ENCODE data around the gene MAP3K7CL. TPM values are rescaled to one million over a fixed set of nuclear protein-coding genes. Genes with fewer than 3 reads are reported as not detected.

Gene MAP3K7CL
- total RNA-seq, 2 experiments from 2014 or later, result 4.8 to 5.7 TPM

- ChIA-PET CTCF (no interaction called here), POLR2A (no interaction called here)
- Mint-ChIP-seq H3K9me3 (peaks cover 12% of the 10 kb centered on the region), H3K27ac (no peak overlapping the region), H3K4me3 (no peak overlapping the region), H3K27me3 (no peaks in the 10 kb centered on the region), H3K4me1 (ENCODE audit: low read depth) (peaks cover 18% of the 10 kb centered on the region), H3K36me3 (peaks cover 5% of the 10 kb centered on the region)
- no peak for DNase-seq
- intact Hi-C loops (cut with micrococcal nuclease), result no loop called here
These were observed 76.8 kb downstream of the MAP3K7CL start for GRCh38 chr21:29207201-29207600.

DNA sequence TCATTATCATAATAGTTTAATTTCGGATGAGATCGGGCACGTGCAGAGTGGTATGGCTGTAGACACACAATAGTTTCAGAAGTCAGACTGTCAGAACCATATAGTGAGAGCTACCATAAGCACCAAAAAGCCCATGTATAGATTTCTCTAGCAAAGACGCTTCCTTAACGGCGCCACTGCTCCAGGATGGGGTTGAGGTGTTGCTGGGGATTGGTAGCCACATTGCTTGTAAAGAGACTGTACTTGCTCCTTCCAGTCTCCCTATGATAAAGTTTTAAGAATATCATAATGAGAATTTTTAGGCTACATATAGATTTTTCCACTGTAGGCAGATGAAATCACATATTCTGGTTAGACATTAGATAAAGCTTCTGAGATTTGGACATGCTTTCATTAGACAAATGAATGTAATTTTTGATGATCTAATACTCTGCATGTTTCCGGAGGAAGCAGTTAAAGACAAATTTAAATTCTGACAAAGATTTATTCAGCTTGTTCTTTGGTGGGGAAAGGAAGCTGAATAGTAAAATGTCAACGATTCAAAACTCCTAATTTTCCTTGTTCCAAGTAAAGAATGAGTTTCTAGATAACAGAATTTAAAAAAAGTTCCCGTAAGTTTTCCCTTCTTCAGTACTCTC, 77.7 kb downstream of the MAP3K7CL start:
- ChIA-PET POLR2A (interaction anchor here (0.8 to 1.6 kb wide), 4 partner anchors 26 to 92 kb away, joined by 3 to 4 read pairs (median 4); no protein-coding TSS in a partner anchor), CTCF (interaction anchor here (0.9 to 1.5 kb wide), 4 partner anchors 11 to 44 kb away, joined by 3 to 7 read pairs (median 4); no protein-coding TSS in a partner anchor)
- Mint-ChIP-seq H3K9me3 (peaks cover 3% of the 10 kb centered on the region), H3K36me3 (no peaks in the 10 kb centered on the region), H3K4me3 (no peak overlapping the region), H3K27me3 (no peaks in the 10 kb centered on the region), H3K27ac (no peak overlapping the region), H3K4me1 (ENCODE audit: low read depth) (peaks cover 18% of the 10 kb centered on the region)
- intact Hi-C loops (cut with micrococcal nuclease), result loop anchor here (1.0 kb wide), 1 partner anchor 12 kb away; no protein-coding TSS in a partner anchor
- DNase-seq, result no peak

- no peaks in the 10 kb centered on the region for H3K36me3 Mint-ChIP-seq
- intact Hi-C loops (cut with micrococcal nuclease), result loop anchor here (1.0 kb wide), 1 partner anchor 12 kb away; no protein-coding TSS in a partner anchor
- H3K4me1 Mint-ChIP-seq (ENCODE audit: low read depth), result peaks cover 18% of the 10 kb centered on the region
- no peak for DNase-seq
- H3K27me3 Mint-ChIP-seq, result no peaks in the 10 kb centered on the region
- H3K9me3 Mint-ChIP-seq, result peaks cover 2% of the 10 kb centered on the region
- ChIA-PET CTCF (interaction anchor here (0.9 to 1.5 kb wide), 4 partner anchors 12 to 45 kb away, joined by 3 to 7 read pairs (median 4); no protein-coding TSS in a partner anchor), POLR2A (interaction anchor here (1.3 to 1.6 kb wide), 3 partner anchors 25 to 37 kb away, joined by 4 read pairs; no protein-coding TSS in a partner anchor)
- H3K4me3 Mint-ChIP-seq, result no peak overlapping the region
- H3K27ac Mint-ChIP-seq, result no peak overlapping the region
These were observed 78.2 kb downstream of the MAP3K7CL start for GRCh38 chr21:29208682-29209059.

- Mint-ChIP-seq H3K36me3 (no peaks in the 10 kb centered on the region), H3K9me3 (peaks cover 2% of the 10 kb centered on the region), H3K4me1 (ENCODE audit: low read depth) (peaks cover 18% of the 10 kb centered on the region), H3K27ac (no peak overlapping the region), H3K4me3 (no peak overlapping the region), H3K27me3 (no peaks in the 10 kb centered on the region)
- no peak for DNase-seq
- CTCF ChIA-PET, result no interaction called here
- intact Hi-C loops (cut with micrococcal nuclease), result no loop called here
- POLR2A ChIA-PET, result no interaction called here
These were observed 79.3 kb downstream of the MAP3K7CL start for GRCh38 chr21:29209696-29210095.

GRCh38 chr21:29211205-29211604, 80.8 kb downstream of the MAP3K7CL start:
- Mint-ChIP-seq H3K4me3 (no peak overlapping the region), H3K36me3 (no peaks in the 10 kb centered on the region), H3K27me3 (no peaks in the 10 kb centered on the region), H3K27ac (no peak overlapping the region), H3K9me3 (no peaks in the 10 kb centered on the region), H3K4me1 (ENCODE audit: low read depth) (peaks cover 18% of the 10 kb centered on the region)
- no peak for DNase-seq
- POLR2A ChIA-PET, result no interaction called here
- intact Hi-C loops (cut with micrococcal nuclease), result no loop called here
- CTCF ChIA-PET, result no interaction called here

GRCh38 chr21:29212446-29212845, 82.0 kb downstream of the MAP3K7CL start:
- peaks cover 18% of the 10 kb centered on the region for H3K4me1 Mint-ChIP-seq (ENCODE audit: low read depth)
- intact Hi-C loops (cut with micrococcal nuclease), result no loop called here
- no peak for DNase-seq
- H3K9me3 Mint-ChIP-seq, result no peaks in the 10 kb centered on the region
- no peaks in the 10 kb centered on the region for H3K36me3 Mint-ChIP-seq
- ChIA-PET POLR2A (no interaction called here), CTCF (no interaction called here)
- H3K27me3 Mint-ChIP-seq, result no peaks in the 10 kb centered on the region
- no peak overlapping the region for H3K4me3 Mint-ChIP-seq
- no peak overlapping the region for H3K27ac Mint-ChIP-seq

DNA sequence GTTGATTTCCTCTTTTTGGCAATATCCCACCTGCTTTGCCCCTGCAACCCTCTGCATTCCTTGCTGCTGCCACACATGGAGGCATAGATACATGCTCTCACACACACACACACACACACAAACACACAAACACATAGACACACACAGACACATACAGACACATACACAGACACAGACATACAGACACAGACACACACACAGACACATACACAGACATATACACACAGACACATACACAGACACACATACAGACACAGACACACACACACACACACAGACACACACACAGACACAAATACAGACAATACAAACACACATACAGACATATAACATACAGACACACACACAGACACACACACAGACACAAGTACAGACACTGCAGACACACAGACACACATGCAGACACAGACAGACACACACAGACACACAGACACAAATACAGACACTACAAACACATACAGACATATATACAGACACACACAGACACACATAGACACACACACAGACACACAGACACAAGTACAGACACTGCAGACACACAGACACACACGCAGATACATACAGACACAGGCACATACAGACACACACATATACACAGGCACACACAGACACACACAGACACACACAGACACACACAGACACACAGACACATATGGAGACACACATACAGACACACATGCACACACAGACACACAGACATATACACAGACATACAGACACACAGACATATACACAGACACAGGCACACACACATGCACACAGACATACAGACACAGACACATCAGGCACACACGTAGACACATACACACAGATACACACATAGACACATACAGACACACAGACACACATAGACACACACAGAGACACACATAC, 83.3 kb downstream of the MAP3K7CL start:
- ChIA-PET CTCF (no interaction called here), POLR2A (no interaction called here)
- Mint-ChIP-seq H3K4me1 (ENCODE audit: low read depth) (peaks cover 10% of the 10 kb centered on the region), H3K27ac (no peak overlapping the region), H3K27me3 (no peaks in the 10 kb centered on the region), H3K36me3 (no peaks in the 10 kb centered on the region), H3K4me3 (no peak overlapping the region), H3K9me3 (no peaks in the 10 kb centered on the region)
- no peak for DNase-seq
- intact Hi-C loops (cut with micrococcal nuclease), result no loop called here

DNA sequence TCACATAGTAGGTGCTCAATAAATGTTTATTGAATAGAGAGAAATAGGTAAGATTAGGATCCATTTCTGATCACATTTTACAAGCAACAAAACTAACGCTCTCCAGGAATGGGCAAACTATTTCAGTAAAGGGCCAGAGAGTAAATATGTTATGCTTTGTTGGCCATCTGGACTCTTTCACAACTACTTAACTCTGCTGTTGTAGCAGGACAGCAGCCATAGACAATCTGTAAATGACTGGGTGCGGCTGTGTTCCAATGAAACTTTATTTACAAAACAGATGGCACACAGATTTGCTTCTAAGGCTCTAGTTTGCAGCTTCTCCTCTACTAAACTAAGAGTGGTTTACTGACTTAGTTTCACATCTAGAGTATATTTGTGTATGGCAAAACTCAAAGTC, 85.3 kb downstream of the MAP3K7CL start:
- CTCF ChIA-PET, result no interaction called here
- intact Hi-C loops (cut with micrococcal nuclease), result no loop called here
- no peaks in the 10 kb centered on the region for H3K36me3 Mint-ChIP-seq
- no peak overlapping the region for H3K4me3 Mint-ChIP-seq
- no peaks in the 10 kb centered on the region for H3K27me3 Mint-ChIP-seq
- DNase-seq, result no peak
- no peak overlapping the region for H3K27ac Mint-ChIP-seq
- POLR2A ChIA-PET, result no interaction called here
- peaks cover 2% of the 10 kb centered on the region for H3K4me1 Mint-ChIP-seq (ENCODE audit: low read depth)
- no peaks in the 10 kb centered on the region for H3K9me3 Mint-ChIP-seq

DNA sequence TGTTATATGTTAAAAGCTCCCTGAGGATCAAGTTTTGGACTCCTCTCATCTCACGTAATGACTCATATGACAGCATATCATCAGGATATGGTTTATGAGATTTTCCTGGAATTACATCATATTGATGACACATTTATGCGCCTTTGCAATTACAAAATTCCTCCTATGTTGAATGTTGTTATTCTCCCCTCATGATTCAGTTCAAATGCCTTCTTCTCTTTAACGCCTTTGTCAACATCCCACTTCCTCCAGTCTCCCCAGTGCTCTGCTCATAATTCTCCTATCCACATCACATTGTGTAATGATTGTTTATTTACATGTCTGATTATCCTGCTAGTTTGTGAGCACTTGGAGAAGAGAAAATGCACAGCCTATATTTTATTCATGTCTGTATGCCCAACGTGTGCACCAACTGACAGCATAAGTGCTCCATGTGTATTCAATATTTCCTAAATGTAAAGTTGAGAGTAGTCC, 87.4 kb downstream of the MAP3K7CL start:
- CTCF ChIA-PET, result no interaction called here
- peaks cover 2% of the 10 kb centered on the region for H3K4me1 Mint-ChIP-seq (ENCODE audit: low read depth)
- H3K27me3 Mint-ChIP-seq, result no peaks in the 10 kb centered on the region
- no peak overlapping the region for H3K27ac Mint-ChIP-seq
- H3K36me3 Mint-ChIP-seq, result no peaks in the 10 kb centered on the region
- POLR2A ChIA-PET, result interaction anchor here (0.7 kb wide), 1 partner anchor 130 kb away, joined by 3 read pairs; no protein-coding TSS in a partner anchor
- DNase-seq, result no peak
- no peaks in the 10 kb centered on the region for H3K9me3 Mint-ChIP-seq
- no peak overlapping the region for H3K4me3 Mint-ChIP-seq
- intact Hi-C loops (cut with micrococcal nuclease), result no loop called here

DNA sequence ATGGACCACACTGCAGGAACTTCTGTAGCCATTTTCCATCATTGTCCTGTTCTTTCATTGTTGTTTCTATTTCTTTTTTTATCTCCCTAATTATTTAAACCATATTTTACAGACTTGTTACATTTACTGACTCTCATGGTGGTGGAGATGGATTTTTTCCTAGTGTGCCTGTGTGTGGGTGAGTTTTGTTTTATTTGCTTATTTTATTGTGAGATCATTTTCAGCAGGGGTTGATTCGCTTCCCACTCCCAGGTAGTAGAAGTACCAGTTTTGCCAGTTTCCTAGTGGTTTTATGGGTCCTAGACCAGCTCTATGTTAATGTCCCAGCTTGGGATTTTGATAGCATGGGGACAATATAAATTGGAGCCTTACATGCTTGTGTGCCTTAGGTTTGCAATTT, 88.3 kb downstream of the MAP3K7CL start:
- H3K27ac Mint-ChIP-seq, result no peak overlapping the region
- H3K4me3 Mint-ChIP-seq, result no peak overlapping the region
- CTCF ChIA-PET, result no interaction called here
- peaks cover 2% of the 10 kb centered on the region for H3K4me1 Mint-ChIP-seq (ENCODE audit: low read depth)
- no peaks in the 10 kb centered on the region for H3K27me3 Mint-ChIP-seq
- intact Hi-C loops (cut with micrococcal nuclease), result no loop called here
- POLR2A ChIA-PET, result no interaction called here
- DNase-seq, result no peak
- no peaks in the 10 kb centered on the region for H3K9me3 Mint-ChIP-seq
- H3K36me3 Mint-ChIP-seq, result no peaks in the 10 kb centered on the region

- DNase-seq, result no peak
- Mint-ChIP-seq H3K27ac (no peak overlapping the region), H3K9me3 (no peaks in the 10 kb centered on the region), H3K4me3 (no peak overlapping the region), H3K4me1 (ENCODE audit: low read depth) (peaks cover 4% of the 10 kb centered on the region), H3K27me3 (no peaks in the 10 kb centered on the region), H3K36me3 (no peaks in the 10 kb centered on the region)
- intact Hi-C loops (cut with micrococcal nuclease), result no loop called here
- ChIA-PET CTCF (no interaction called here), POLR2A (no interaction called here)
These were observed 88.8 kb downstream of the MAP3K7CL start for GRCh38 chr21:29219165-29219770.

- POLR2A ChIA-PET, result no interaction called here
- peaks cover 4% of the 10 kb centered on the region for H3K4me1 Mint-ChIP-seq (ENCODE audit: low read depth)
- intact Hi-C loops (cut with micrococcal nuclease), result no loop called here
These were observed 90.9 kb downstream of the MAP3K7CL start for GRCh38 chr21:29221253-29221744.

More at GRCh38 chr21:29221253-29221744, 90.9 kb downstream of the MAP3K7CL start:
- H3K4me3 Mint-ChIP-seq, result no peak overlapping the region
- CTCF ChIA-PET, result no interaction called here
- H3K27me3 Mint-ChIP-seq, result peaks cover 2% of the 10 kb centered on the region
- no peaks in the 10 kb centered on the region for H3K36me3 Mint-ChIP-seq
- no peaks in the 10 kb centered on the region for H3K9me3 Mint-ChIP-seq
- no peak for DNase-seq
- no peak overlapping the region for H3K27ac Mint-ChIP-seq

Measured in activated CD4-positive, alpha-beta memory T cell treated with anti-CD3 and anti-CD28 coated beads for 36 hours (primary cell).